PFSK-1 (cell line): ENCODE data around the gene TNFRSF14.

Source experiments
- FOXP2 ChIP-seq: optimal IDR thresholded peaks from 2 replicates; pipeline ENCODE3; 2011; ENCODE audit warnings: borderline replicate concordance, control low read depth, inconsistent platforms; ENCODE audit not compliant: insufficient read depth; ENCODE audit errors: extremely low read length, extremely low read depth
- POLR2AphosphoS5 ChIP-seq: IDR thresholded peaks from 2 replicates; pipeline ENCODE4 v1.6.1; 2012; ENCODE audit warnings: low read depth, mild to moderate bottlenecking, control low read depth, low read length, moderate library complexity
- REST ChIP-seq, 2 experiments: IDR thresholded peaks; 2 replicates each; pipeline versions ENCODE4 v1.6.1 to v1.8.0; 2011 to 2012; ENCODE audit warnings: low read depth in 2 of 2, low read length in 2 of 2, control low read depth in 1 of 2, inconsistent platforms in 1 of 2, mild to moderate bottlenecking in 1 of 2, moderate library complexity in 1 of 2; ENCODE audit not compliant: insufficient read depth in 1 of 2
- SIN3A ChIP-seq: IDR thresholded peaks from 2 replicates; pipeline ENCODE4 v1.6.1; 2012; ENCODE audit warnings: mild to moderate bottlenecking, low read length, moderate library complexity, borderline replicate concordance; ENCODE audit not compliant: insufficient read depth
- TAF1 ChIP-seq: IDR thresholded peaks from 2 replicates; pipeline ENCODE4 v1.6.1; 2012; ENCODE audit warnings: low read length, control low read depth, borderline replicate concordance; ENCODE audit not compliant: insufficient read depth

The TNFRSF14 gene

GRCh38 chr1:2584686-2585317 is 28.6 kb downstream of the TNFRSF14 start:
- TF ChIP-seq FOXP2 (no peak), POLR2AphosphoS5 (no peak), REST (IDR thresholded peaks at IDR 0.05; ENCODE audit: insufficient read depth in 1 of 2, low read depth in 2 of 2, low read length in 2 of 2) (no peak), SIN3A (no peak), TAF1 (no peak)

DNA sequence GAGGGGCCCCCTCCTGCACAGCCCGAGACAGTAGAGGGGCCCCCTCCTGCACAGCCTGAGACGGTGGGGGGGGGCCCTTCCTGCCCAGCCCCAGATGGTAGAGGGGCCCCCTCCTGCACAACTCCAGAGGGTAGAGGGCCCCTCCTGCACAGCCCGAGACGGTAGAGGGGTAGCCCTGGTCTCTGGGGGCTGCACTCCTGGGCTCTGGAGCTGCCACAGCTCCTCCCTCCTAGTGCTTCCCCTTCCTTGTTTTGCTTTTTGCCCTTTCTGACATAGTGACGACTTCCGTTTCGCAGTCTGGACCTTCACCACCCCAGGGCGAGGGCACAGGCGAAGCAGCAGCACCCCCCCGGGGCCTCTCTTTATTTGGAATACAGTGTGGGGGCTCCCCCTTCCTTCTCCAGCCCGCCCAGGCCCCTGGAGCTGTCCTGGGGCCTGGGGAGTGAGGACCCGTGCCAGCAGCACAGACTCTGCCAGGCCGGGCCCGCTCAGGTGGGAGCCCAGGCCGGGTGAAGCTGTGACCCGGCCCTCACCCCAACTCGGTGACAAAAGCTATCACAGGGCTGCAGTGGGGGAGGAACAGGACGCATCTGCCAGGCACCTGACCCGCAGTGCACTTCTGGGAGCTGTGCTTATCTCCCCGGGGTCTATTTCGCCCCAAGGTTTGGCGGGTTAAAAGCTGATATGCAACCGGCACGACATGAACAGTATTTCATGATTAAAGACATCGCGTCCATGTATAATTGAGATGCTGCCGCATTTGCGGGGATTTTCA is 29.3 kb downstream of the TNFRSF14 start:
- TF ChIP-seq SIN3A (no peak), POLR2AphosphoS5 (0 out of 2 replicates have a peak, but pooled peaks have one; percentile 16)

DNA sequence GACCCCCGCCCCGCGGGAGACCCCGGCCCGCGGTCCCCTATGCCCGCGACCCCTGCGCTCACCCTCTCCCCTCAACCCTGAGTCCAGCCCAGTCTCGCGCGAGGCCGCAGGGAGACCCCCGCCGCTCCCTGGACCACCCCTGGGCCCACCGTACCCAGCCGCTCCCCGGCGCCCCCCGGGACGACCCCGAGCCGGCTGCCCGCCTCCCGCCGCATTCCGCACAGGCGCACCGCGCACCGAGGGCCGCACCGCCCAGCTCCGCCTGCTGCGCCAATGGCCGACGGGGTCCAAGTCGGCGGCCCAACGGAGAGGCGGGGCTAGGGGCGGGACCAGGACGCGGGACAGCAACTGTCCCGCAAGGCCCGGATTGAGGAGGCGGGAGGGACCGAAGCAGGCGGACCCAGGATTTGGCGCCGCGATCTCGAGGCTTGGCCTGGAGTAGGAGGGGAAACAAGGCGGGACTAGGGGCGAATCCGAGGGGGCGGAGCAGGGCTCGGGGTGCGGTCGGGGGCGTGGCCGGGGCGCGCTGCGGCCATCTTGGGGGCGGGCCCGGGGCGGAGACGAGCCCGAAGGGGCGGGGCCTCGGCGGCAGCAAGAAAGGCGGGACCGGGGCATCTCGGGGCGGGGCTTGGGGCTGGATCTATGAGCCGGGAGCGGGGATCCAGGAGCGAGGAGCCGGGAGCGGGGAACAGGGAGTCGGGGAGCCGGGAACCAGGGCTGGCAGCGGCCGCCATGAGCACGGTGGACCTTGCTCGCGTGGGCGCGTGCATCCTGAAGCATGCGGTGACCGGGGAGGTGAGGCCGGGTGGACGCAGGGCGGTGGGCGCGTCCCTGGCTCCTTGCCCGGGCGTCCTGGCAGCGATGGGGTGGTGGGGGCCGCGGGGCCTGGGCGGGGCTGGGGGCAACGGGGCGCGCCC is 30.2 kb downstream of the TNFRSF14 start, which contains the start of gene PRXL2B:
PRXL2B (plus strand) TSS at position 624 of the 917 bp plus-strand sequence; CDS start at position 733, 109 bp downstream.
- no peak for TF ChIP-seq SIN3A
- no peak for TF ChIP-seq TAF1
- peak; percentile 51; the same call in 1 of the 2 replicates for TF ChIP-seq POLR2AphosphoS5
- peak in 1 of 2 experiments; percentile 74; a peak in 2 of 4 replicates for TF ChIP-seq REST (IDR thresholded peaks at IDR 0.05; ENCODE audit: insufficient read depth in 1 of 2, low read depth in 2 of 2, low read length in 2 of 2)
- no peak for TF ChIP-seq FOXP2

DNA sequence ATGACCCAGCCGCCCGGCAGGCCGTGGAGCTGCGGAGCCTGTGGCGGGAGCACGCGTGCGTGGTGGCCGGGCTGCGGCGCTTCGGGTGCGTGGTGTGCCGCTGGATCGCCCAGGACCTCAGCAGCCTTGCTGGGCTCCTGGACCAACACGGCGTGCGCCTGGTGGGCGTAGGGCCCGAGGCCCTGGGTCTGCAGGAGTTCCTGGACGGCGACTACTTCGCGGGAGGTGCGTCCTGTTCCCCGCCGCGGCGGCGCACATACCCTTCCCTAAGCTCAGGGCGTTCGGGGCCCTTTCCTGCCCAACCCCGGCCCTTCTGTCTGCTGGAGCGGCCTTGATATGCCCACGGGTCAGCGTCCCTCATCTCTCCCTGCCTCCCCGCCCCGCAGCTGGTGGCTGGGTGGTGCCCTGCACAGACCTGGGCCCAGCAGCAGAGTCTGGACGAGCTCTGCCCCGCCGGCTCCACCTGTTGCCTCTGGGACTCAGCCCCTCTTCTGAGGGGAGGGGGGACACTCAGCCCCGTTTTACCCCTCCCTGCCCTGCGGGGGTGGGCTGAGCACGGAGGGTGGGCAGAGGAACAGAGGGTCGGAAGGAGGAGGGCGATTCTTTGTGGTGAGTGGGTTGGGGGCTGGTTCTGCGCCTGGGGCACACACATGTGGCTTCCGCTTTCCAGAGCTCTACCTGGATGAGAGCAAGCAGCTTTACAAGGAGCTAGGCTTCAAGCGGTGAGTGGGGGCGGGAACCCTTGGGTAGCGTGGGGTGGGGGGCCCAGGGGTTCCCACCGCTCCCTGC is 31.1 kb downstream of the TNFRSF14 start:
- TF ChIP-seq POLR2AphosphoS5 (no peak), REST (IDR thresholded peaks at IDR 0.05; ENCODE audit: insufficient read depth in 1 of 2, low read depth in 2 of 2, low read length in 2 of 2) (no peak), SIN3A (no peak), FOXP2 (no peak), TAF1 (no peak)
